H9 (cell line): Measurements from ENCODE around the gene SH3TC1. TPM values are rescaled to one million over a fixed set of nuclear protein-coding genes. Genes with fewer than 3 reads are reported as not detected.

ENCODE experiments used
- DNase-seq: peaks from one replicate; pipeline ENCODE4 v3.0.0-alpha.2; 2017
- H2AFZ ChIP-seq: one replicate; pipeline ENCODE4 v1.6.1; 2013; ENCODE audit warnings: mild to moderate bottlenecking, low read length, control low read depth, moderate library complexity
- H2AK5ac ChIP-seq: 2 replicates; pipeline ENCODE4 v1.6.1; 2013; ENCODE audit warnings: low read length, control low read depth, mixed read lengths; ENCODE audit not compliant: insufficient read length
- H2BK120ac ChIP-seq: one replicate; pipeline ENCODE4 v1.6.1; 2013; ENCODE audit warnings: low read depth, mild to moderate bottlenecking, low read length, control low read depth, inconsistent platforms; ENCODE audit not compliant: poor library complexity, severe bottlenecking
- H2BK12ac ChIP-seq: 2 replicates; pipeline ENCODE4 v1.6.1; 2013; ENCODE audit warnings: low read length, control low read depth, mixed read lengths, low read depth; ENCODE audit not compliant: insufficient read length
- H2BK15ac ChIP-seq: 2 replicates; pipeline ENCODE4 v1.6.1; 2013; ENCODE audit warnings: low read depth, low read length, control low read depth
- H2BK20ac ChIP-seq: one replicate; pipeline ENCODE4 v1.6.1; 2013; ENCODE audit warnings: low read depth, mild to moderate bottlenecking, low read length, control low read depth, inconsistent platforms; ENCODE audit not compliant: poor library complexity, severe bottlenecking
- H2BK5ac ChIP-seq: 2 replicates; pipeline ENCODE4 v1.6.1; 2013; ENCODE audit warnings: low read length, control low read depth, mixed read lengths; ENCODE audit not compliant: insufficient read length
- H3K14ac ChIP-seq: 2 replicates; pipeline ENCODE4 v1.6.1; 2013; ENCODE audit warnings: low read length, control low read depth; ENCODE audit not compliant: insufficient read depth
- H3K18ac ChIP-seq: 2 replicates; pipeline ENCODE4 v1.6.1; 2013; ENCODE audit warnings: low read depth, mild to moderate bottlenecking, mixed read lengths, low read length, control low read depth; ENCODE audit not compliant: insufficient read length
- H3K23ac ChIP-seq: 2 replicates; pipeline ENCODE4 v1.6.1; 2013; ENCODE audit warnings: low read length, control low read depth, mixed read lengths, low read depth; ENCODE audit not compliant: insufficient read length
- H3K23me2 ChIP-seq: 2 replicates; pipeline ENCODE4 v1.6.1; 2013; ENCODE audit warnings: low read depth, mild to moderate bottlenecking, mixed read lengths, low read length, control low read depth; ENCODE audit not compliant: insufficient read length, poor library complexity, severe bottlenecking
- H3K27ac ChIP-seq: 2 replicates; pipeline ENCODE4 v1.5.1; 2013; ENCODE audit warnings: low read length, control low read depth, mixed read lengths, low read depth; ENCODE audit not compliant: insufficient read length
- H3K27me3 ChIP-seq: 2 replicates; pipeline ENCODE4 v1.6.1; 2013; ENCODE audit warnings: low read length, control low read depth, inconsistent platforms; ENCODE audit not compliant: insufficient read depth
- H3K4ac ChIP-seq: 2 replicates; pipeline ENCODE4 v1.6.1; 2013; ENCODE audit warnings: low read depth, mild to moderate bottlenecking, control low read depth, inconsistent platforms, low read length, moderate library complexity
- H3K4me1 ChIP-seq: 2 replicates; pipeline ENCODE4 v1.6.1; 2013; ENCODE audit warnings: low read length, control low read depth, inconsistent platforms; ENCODE audit not compliant: insufficient read depth
- H3K4me2 ChIP-seq: 2 replicates; pipeline ENCODE4 v1.6.1; 2013; ENCODE audit warnings: low read length, control low read depth, mixed read lengths; ENCODE audit not compliant: insufficient read length, insufficient read depth
- H3K56ac ChIP-seq: 2 replicates; pipeline ENCODE4 v1.6.1; 2013; ENCODE audit warnings: low read depth, mild to moderate bottlenecking, mixed read lengths, low read length, control low read depth; ENCODE audit not compliant: insufficient read length
- H3K79me1 ChIP-seq: 2 replicates; pipeline ENCODE4 v1.6.1; 2013; ENCODE audit warnings: low read depth, mild to moderate bottlenecking, moderate library complexity, low read length, control low read depth, inconsistent platforms; ENCODE audit not compliant: insufficient read depth, poor library complexity, severe bottlenecking
- H3K79me2 ChIP-seq: 2 replicates; pipeline ENCODE4 v1.6.1; 2013; ENCODE audit warnings: low read length, control low read depth, inconsistent platforms; ENCODE audit not compliant: insufficient read depth
- H3K9ac ChIP-seq: 2 replicates; pipeline ENCODE4 v1.6.1; 2013; ENCODE audit warnings: low read length, control low read depth, mixed read lengths; ENCODE audit not compliant: insufficient read length; ENCODE audit errors: extremely low read depth
- H3K9me3 ChIP-seq: one replicate; pipeline ENCODE4 v1.6.1; 2013; ENCODE audit warnings: low read depth, low read length, inconsistent platforms; ENCODE audit not compliant: control insufficient read depth
- H3T11ph ChIP-seq: one replicate; pipeline ENCODE4 v1.6.1; 2013; ENCODE audit warnings: mild to moderate bottlenecking, low read length, control low read depth, inconsistent platforms
- H4K20me1 ChIP-seq: one replicate; pipeline ENCODE4 v1.6.1; 2013; ENCODE audit not compliant: control insufficient read depth, insufficient read length, insufficient read depth
- H4K5ac ChIP-seq: 2 replicates; pipeline ENCODE4 v1.6.1; 2013; ENCODE audit warnings: low read depth, mild to moderate bottlenecking, mixed read lengths, low read length, control low read depth; ENCODE audit not compliant: insufficient read length
- H4K8ac ChIP-seq: replicated peaks from 2 replicates; pipeline ENCODE4 v1.6.1; 2013; ENCODE audit warnings: low read length, control low read depth, mixed read lengths, low read depth; ENCODE audit not compliant: insufficient read length
- H4K91ac ChIP-seq: 2 replicates; pipeline ENCODE4 v1.6.1; 2013; ENCODE audit warnings: low read depth, mild to moderate bottlenecking, moderate library complexity, mixed read lengths, low read length, control low read depth; ENCODE audit not compliant: insufficient read length
- H3K27ac Mint-ChIP-seq, 3 experiments: 2 replicates in 2 of 3; 3 replicates in 1 of 3; pipeline ENCODE4 v1.8.0; 2020 to 2021; ENCODE audit warnings: mixed read lengths in 3 of 3, mild to moderate bottlenecking in 1 of 3, moderate library complexity in 1 of 3
- H3K27me3 Mint-ChIP-seq: 2 replicates; pipeline ENCODE4 v1.8.0; 2021; ENCODE audit warnings: low read depth, mild to moderate bottlenecking, moderate library complexity, mixed read lengths
- H3K36me3 Mint-ChIP-seq, 3 experiments: 2 replicates in 2 of 3; 3 replicates in 1 of 3; pipeline ENCODE4 v1.8.0; 2020 to 2021; ENCODE audit warnings: low read depth in 3 of 3, mixed read lengths in 3 of 3; ENCODE audit not compliant: insufficient read depth in 1 of 3
- H3K4me1 Mint-ChIP-seq, 2 experiments: 2 replicates each; pipeline ENCODE4 v1.8.0; 2020; ENCODE audit warnings: mixed read lengths in 2 of 2
- H3K4me3 Mint-ChIP-seq, 2 experiments: 2 replicates in 1 of 2; 3 replicates in 1 of 2; pipeline ENCODE4 v1.8.0; 2020 to 2021; ENCODE audit warnings: mild to moderate bottlenecking in 2 of 2, mixed read lengths in 2 of 2, moderate library complexity in 1 of 2
- H3K9me3 Mint-ChIP-seq, 2 experiments: 2 replicates in 1 of 2; 3 replicates in 1 of 2; pipeline ENCODE4 v1.8.0; 2020; ENCODE audit warnings: mild to moderate bottlenecking in 2 of 2, mixed read lengths in 2 of 2, moderate library complexity in 1 of 2
- CTCF ChIP-seq: fragments of 200-600 bp; sonication (generic); conservative IDR thresholded peaks from 3 replicates; pipeline ENCODE4 v1.8.0; 2021; ENCODE audit warnings: antibody characterized with exemption, mild to moderate bottlenecking
- WGBS: extraction: QIAGEN DNeasy Blood & Tissue Kit; methylation state at CpG from one replicate; pipeline ENCODE4 v1.1.7; 2013; ENCODE audit warnings: missing lambda C conversion rate, low lambda C conversion rate, mixed read lengths; ENCODE audit not compliant: insufficient read length; ENCODE audit errors: extremely low coverage; 5-methylcytosine and 5-hydroxymethylcytosine counted together
- total RNA-seq: library from RNA; stranded (reverse); gene quantifications from 2 replicates; pipeline ENCODE4 v1.2.1, GENCODE V29; 2021

SH3TC1 gene
- total RNA-seq, 1 experiment from 2014 or later = 0.74 TPM

GRCh38 chr4:8149664-8150063 lies 49.4 kb upstream of the SH3TC1 start:
- H3K4me1 ChIP-seq = no peaks in the 10 kb centered on the region; the same call in 1 of the 2 replicates
- no peak overlapping the region for H2BK5ac ChIP-seq
- H3K79me2 ChIP-seq = no peaks in the 10 kb centered on the region
- H3K36me3 Mint-ChIP-seq = no peaks in the 10 kb centered on the region
- DNase-seq = no peak
- H2BK12ac ChIP-seq = no peak overlapping the region
- H3K4ac ChIP-seq = no peak overlapping the region
- no peak overlapping the region for H3K9ac ChIP-seq
- no peak overlapping the region for H3K56ac ChIP-seq
- peak overlapping the region in 2 of 3 experiments; percentile 22 to 39; a peak in 1 of 7 replicates for H3K27ac Mint-ChIP-seq
- no peak overlapping the region for H2BK15ac ChIP-seq
- no peak overlapping the region for H3K4me2 ChIP-seq
- H2AK5ac ChIP-seq = no peak overlapping the region
- H3K27me3 Mint-ChIP-seq = peaks cover 9% of the 10 kb centered on the region
- no peak overlapping the region for H3K27ac ChIP-seq
- H2BK120ac ChIP-seq = no peak overlapping the region
- no peak overlapping the region for H3K18ac ChIP-seq
- H2AFZ ChIP-seq = no peak overlapping the region
- H4K20me1 ChIP-seq = no peaks in the 10 kb centered on the region
- H4K8ac ChIP-seq = no peak overlapping the region
- no peaks in the 10 kb centered on the region for H3K9me3 Mint-ChIP-seq
- H3K23me2 ChIP-seq = no peaks in the 10 kb centered on the region
- TF ChIP-seq CTCF = no peak
- H3K79me1 ChIP-seq = no peaks in the 10 kb centered on the region
- H4K5ac ChIP-seq = no peak overlapping the region
- H3K4me1 Mint-ChIP-seq = peaks cover 14 to 27% of the 10 kb centered on the region in 2 experiments
- H3T11ph ChIP-seq = no peak overlapping the region
- H3K14ac ChIP-seq = no peak overlapping the region
- no peak overlapping the region for H3K23ac ChIP-seq
- WGBS = no CpG with 5 or more reads among the region's 7 CpGs
- H4K91ac ChIP-seq = no peak overlapping the region
- no peaks in the 10 kb centered on the region for H3K9me3 ChIP-seq
- no peaks in the 10 kb centered on the region for H3K27me3 ChIP-seq
- no peak overlapping the region for H3K4me3 Mint-ChIP-seq
- no peak overlapping the region for H2BK20ac ChIP-seq
